GM23338 (cell line): ENCODE data around the gene SOX30. TPM values are rescaled to one million over a fixed set of nuclear protein-coding genes. Genes with fewer than 3 reads are reported as not detected.

Experiments used
- ATAC-seq: fragments of 200-7000 bp; cut with Tn5 transposase; 3 replicates; pipeline ENCODE4 v1.9.1; 2020
- DNase-seq: peaks from one replicate; pipeline ENCODE4 v3.0.0-alpha.2; 2015; ENCODE audit warnings: low spot score
- H2AFZ ChIP-seq: fragments of 200-600 bp; sonication (generic); 2 replicates; pipeline ENCODE4 v1.8.0; 2016; ENCODE audit warnings: antibody characterized with exemption, mild to moderate bottlenecking, moderate library complexity
- H3F3A ChIP-seq: fragments of 200-600 bp; sonication (generic); replicated peaks from 2 replicates; pipeline ENCODE4 v1.8.0; 2017; ENCODE audit warnings: antibody characterized with exemption, mixed run types, low read depth
- H3K27ac ChIP-seq: fragments of 200-600 bp; sonication (generic); 2 replicates; pipeline ENCODE4 v1.6.1; 2016; ENCODE audit warnings: low read depth
- H3K27me3 ChIP-seq: fragments of 200-600 bp; sonication (generic); 2 replicates; pipeline ENCODE4 v1.8.0; 2016; ENCODE audit warnings: mild to moderate bottlenecking, mixed run types, moderate library complexity; ENCODE audit not compliant: insufficient read depth
- H3K36me3 ChIP-seq: fragments of 200-600 bp; sonication (generic); 2 replicates; pipeline ENCODE4 v1.8.0; 2016; ENCODE audit warnings: mild to moderate bottlenecking; ENCODE audit not compliant: insufficient read depth
- H3K4me1 ChIP-seq: fragments of 200-600 bp; sonication (generic); 2 replicates; pipeline ENCODE4 v1.8.0; 2016; ENCODE audit warnings: mild to moderate bottlenecking, moderate library complexity; ENCODE audit not compliant: insufficient read depth
- H3K4me2 ChIP-seq: fragments of 200-600 bp; sonication (generic); 2 replicates; pipeline ENCODE4 v1.7.1; 2017; ENCODE audit warnings: mixed run types
- H3K4me3 ChIP-seq: fragments of 200-600 bp; sonication (generic); 2 replicates; pipeline ENCODE4 v1.6.1; 2016; ENCODE audit warnings: mixed run types
- H3K79me2 ChIP-seq: fragments of 200-600 bp; sonication (generic); replicated peaks from 2 replicates; pipeline ENCODE4 v1.8.0; 2017; ENCODE audit warnings: mild to moderate bottlenecking; ENCODE audit not compliant: insufficient read depth
- H3K9me2 ChIP-seq: fragments of 200-600 bp; sonication (generic); 2 replicates; pipeline ENCODE4 v1.8.0; 2017; ENCODE audit not compliant: insufficient read depth
- H4K20me1 ChIP-seq: fragments of 200-600 bp; sonication (generic); replicated peaks from 2 replicates; pipeline ENCODE4 v1.8.0; 2017; ENCODE audit warnings: mild to moderate bottlenecking; ENCODE audit not compliant: insufficient read depth
- H3K27ac Mint-ChIP-seq: 2 replicates; pipeline ENCODE4 v1.8.0; 2020; ENCODE audit warnings: inconsistent platforms, mild to moderate bottlenecking, moderate library complexity, mixed read lengths
- H3K27me3 Mint-ChIP-seq: 3 replicates; pipeline ENCODE4 v1.8.0; 2022; ENCODE audit warnings: low read depth, mild to moderate bottlenecking, moderate library complexity, mixed read lengths, inconsistent platforms; ENCODE audit not compliant: insufficient read depth, poor library complexity
- H3K36me3 Mint-ChIP-seq: 3 replicates; pipeline ENCODE4 v1.8.0; 2021; ENCODE audit warnings: low read depth, mild to moderate bottlenecking, inconsistent platforms, moderate library complexity, mixed read lengths
- H3K4me1 Mint-ChIP-seq: 3 replicates; pipeline ENCODE4 v1.8.0; 2020; ENCODE audit warnings: mild to moderate bottlenecking, inconsistent platforms, mixed read lengths
- H3K4me3 Mint-ChIP-seq: 3 replicates; pipeline ENCODE4 v1.8.0; 2021; ENCODE audit warnings: moderate library complexity, mild to moderate bottlenecking, inconsistent platforms, mixed read lengths
- H3K9me3 Mint-ChIP-seq: 3 replicates; pipeline ENCODE4 v1.8.0; 2020; ENCODE audit warnings: moderate library complexity, mild to moderate bottlenecking, inconsistent platforms, mixed read lengths
- CREB1 ChIP-seq: fragments of 250-450 bp; sonication (Bioruptor Pico); IDR thresholded peaks from 2 replicates; pipeline ENCODE4 v1.5.0; 2020; ENCODE audit warnings: low read depth, mild to moderate bottlenecking, moderate library complexity
- EZH2 ChIP-seq: fragments of 200-600 bp; sonication (generic); IDR thresholded peaks from one replicate; pipeline ENCODE4 v1.8.0; 2017; ENCODE audit warnings: antibody characterized with exemption, mild to moderate bottlenecking, low read depth; ENCODE audit not compliant: unreplicated experiment
- EZH2phosphoT487 ChIP-seq: fragments of 200-600 bp; sonication (generic); IDR thresholded peaks from one replicate; pipeline ENCODE4 v1.8.1; 2018; ENCODE audit warnings: antibody characterized with exemption; ENCODE audit not compliant: unreplicated experiment
- JUNB ChIP-seq: IDR thresholded peaks from one replicate; pipeline ENCODE4 v1.6.1; 2016; ENCODE audit warnings: antibody characterized with exemption; ENCODE audit not compliant: unreplicated experiment
- NANOG ChIP-seq: IDR thresholded peaks from 2 replicates; pipeline ENCODE4 v1.6.1; 2016; ENCODE audit warnings: antibody characterized with exemption, borderline replicate concordance
- POLR2AphosphoS5 ChIP-seq: IDR thresholded peaks from 2 replicates; pipeline ENCODE4 v1.6.1; 2016; ENCODE audit warnings: antibody characterized with exemption, low read depth
- STAT1 ChIP-seq: IDR thresholded peaks from one replicate; pipeline ENCODE4 v1.6.1; 2016; ENCODE audit warnings: antibody characterized with exemption; ENCODE audit not compliant: unreplicated experiment
- ZNF114 ChIP-seq: fragments of 250-450 bp; sonication (Bioruptor Pico); IDR thresholded peaks from 2 replicates; pipeline ENCODE4 v1.5.0; 2020; ENCODE audit warnings: mild to moderate bottlenecking, moderate library complexity
- ZNF331 ChIP-seq: fragments of 250-450 bp; sonication (Bioruptor Pico); IDR thresholded peaks from 2 replicates; pipeline ENCODE4 v1.5.0; 2020; ENCODE audit warnings: low read depth, mild to moderate bottlenecking, moderate library complexity
- polyA plus RNA-seq: library from polyadenylated mRNA; unstranded; fragments of >200 nt; fragmentation: Nextera tagmentation; extraction: Ambion mirVana; gene quantifications from 2 replicates; pipeline ENCODE4 v1.2.1, GENCODE V29; 2016
- total RNA-seq: library from RNA; depleted of rRNA; stranded (reverse); fragments of >200 nt; shearing (Covaris generic); gene quantifications from 2 replicates; pipeline ENCODE4 v1.2.3, GENCODE V29; 2014
- TF ChIP-seq, protein P1 (sequence below), 2 experiments: fragments of 200-600 bp in 1 of 2; sonication (generic) in 1 of 2; conservative IDR thresholded peaks; 2 replicates each; pipeline versions ENCODE4 v1.5.1 to v1.6.1; 2016 to 2017; ENCODE audit warnings: antibody characterized with exemption in 2 of 2, low read depth in 2 of 2, mild to moderate bottlenecking in 2 of 2, moderate library complexity in 1 of 2
- TF ChIP-seq, protein P2 (sequence below): IDR thresholded peaks from one replicate; pipeline ENCODE4 v1.6.1; 2018; ENCODE audit warnings: antibody characterized with exemption; ENCODE audit not compliant: unreplicated experiment
- TF ChIP-seq, protein P3 (sequence below): IDR thresholded peaks from 2 replicates; pipeline ENCODE4 v1.6.1; 2016; ENCODE audit warnings: antibody characterized with exemption
- TF ChIP-seq, protein P4 (sequence below): fragments of 250-450 bp; sonication (Bioruptor Pico); IDR thresholded peaks from 2 replicates; pipeline ENCODE4 v1.5.0; 2020; ENCODE audit warnings: mild to moderate bottlenecking, moderate library complexity

Gene SOX30
- total and polyA plus RNA-seq, 2 experiments from 2014 or later, result 0.47 to 1.3 TPM

DNA sequence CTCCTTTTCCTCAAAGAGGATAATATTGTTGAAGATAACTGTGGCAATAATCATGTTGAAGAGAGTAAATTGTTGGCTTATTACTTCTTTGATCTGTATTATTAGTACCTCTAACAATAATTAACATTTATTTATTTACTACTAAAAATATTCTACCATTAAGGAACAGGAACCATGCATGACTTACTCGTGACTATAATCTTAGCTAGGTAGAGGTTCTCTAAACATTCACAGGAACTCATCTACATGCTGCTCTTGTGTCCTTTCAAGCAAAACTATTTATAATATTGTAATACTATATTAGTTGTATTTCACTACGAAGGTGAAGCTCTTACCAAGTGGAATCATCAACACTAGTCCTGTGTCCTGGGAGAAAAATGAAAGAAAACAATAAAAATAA lies 3.1 kb downstream of the SOX30 start:
- Mint-ChIP-seq H3K4me3 (no peak overlapping the region), H3K4me1 (no peaks in the 10 kb centered on the region; the same call in 2 of the 3 replicates), H3K27me3 (peaks cover 15% of the 10 kb centered on the region), H3K9me3 (peaks cover 19% of the 10 kb centered on the region), H3K27ac (no peak overlapping the region), H3K36me3 (peaks cover 14% of the 10 kb centered on the region)
- H3K27ac ChIP-seq, result no peak overlapping the region
- ATAC-seq (no peak), DNase-seq (no peak)
- H3K4me3 ChIP-seq, result no peak overlapping the region
- TF ChIP-seq EZH2 (no peak), NANOG (no peak), STAT1 (no peak), POLR2AphosphoS5 (no peak), EZH2phosphoT487 (no peak), CREB1 (no peak), JUNB (no peak), ZNF114 (CRISPR knock-in tag) (no peak), ZNF331 (no peak)
- TF ChIP-seq, protein P1, sequence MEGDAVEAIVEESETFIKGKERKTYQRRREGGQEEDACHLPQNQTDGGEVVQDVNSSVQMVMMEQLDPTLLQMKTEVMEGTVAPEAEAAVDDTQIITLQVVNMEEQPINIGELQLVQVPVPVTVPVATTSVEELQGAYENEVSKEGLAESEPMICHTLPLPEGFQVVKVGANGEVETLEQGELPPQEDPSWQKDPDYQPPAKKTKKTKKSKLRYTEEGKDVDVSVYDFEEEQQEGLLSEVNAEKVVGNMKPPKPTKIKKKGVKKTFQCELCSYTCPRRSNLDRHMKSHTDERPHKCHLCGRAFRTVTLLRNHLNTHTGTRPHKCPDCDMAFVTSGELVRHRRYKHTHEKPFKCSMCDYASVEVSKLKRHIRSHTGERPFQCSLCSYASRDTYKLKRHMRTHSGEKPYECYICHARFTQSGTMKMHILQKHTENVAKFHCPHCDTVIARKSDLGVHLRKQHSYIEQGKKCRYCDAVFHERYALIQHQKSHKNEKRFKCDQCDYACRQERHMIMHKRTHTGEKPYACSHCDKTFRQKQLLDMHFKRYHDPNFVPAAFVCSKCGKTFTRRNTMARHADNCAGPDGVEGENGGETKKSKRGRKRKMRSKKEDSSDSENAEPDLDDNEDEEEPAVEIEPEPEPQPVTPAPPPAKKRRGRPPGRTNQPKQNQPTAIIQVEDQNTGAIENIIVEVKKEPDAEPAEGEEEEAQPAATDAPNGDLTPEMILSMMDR (conservative IDR thresholded peaks at IDR 0.05; ENCODE audit: low read depth in 2 of 2), result no peak
- TF ChIP-seq, protein P2, sequence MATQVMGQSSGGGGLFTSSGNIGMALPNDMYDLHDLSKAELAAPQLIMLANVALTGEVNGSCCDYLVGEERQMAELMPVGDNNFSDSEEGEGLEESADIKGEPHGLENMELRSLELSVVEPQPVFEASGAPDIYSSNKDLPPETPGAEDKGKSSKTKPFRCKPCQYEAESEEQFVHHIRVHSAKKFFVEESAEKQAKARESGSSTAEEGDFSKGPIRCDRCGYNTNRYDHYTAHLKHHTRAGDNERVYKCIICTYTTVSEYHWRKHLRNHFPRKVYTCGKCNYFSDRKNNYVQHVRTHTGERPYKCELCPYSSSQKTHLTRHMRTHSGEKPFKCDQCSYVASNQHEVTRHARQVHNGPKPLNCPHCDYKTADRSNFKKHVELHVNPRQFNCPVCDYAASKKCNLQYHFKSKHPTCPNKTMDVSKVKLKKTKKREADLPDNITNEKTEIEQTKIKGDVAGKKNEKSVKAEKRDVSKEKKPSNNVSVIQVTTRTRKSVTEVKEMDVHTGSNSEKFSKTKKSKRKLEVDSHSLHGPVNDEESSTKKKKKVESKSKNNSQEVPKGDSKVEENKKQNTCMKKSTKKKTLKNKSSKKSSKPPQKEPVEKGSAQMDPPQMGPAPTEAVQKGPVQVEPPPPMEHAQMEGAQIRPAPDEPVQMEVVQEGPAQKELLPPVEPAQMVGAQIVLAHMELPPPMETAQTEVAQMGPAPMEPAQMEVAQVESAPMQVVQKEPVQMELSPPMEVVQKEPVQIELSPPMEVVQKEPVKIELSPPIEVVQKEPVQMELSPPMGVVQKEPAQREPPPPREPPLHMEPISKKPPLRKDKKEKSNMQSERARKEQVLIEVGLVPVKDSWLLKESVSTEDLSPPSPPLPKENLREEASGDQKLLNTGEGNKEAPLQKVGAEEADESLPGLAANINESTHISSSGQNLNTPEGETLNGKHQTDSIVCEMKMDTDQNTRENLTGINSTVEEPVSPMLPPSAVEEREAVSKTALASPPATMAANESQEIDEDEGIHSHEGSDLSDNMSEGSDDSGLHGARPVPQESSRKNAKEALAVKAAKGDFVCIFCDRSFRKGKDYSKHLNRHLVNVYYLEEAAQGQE, result no peak
- TF ChIP-seq, protein P3, sequence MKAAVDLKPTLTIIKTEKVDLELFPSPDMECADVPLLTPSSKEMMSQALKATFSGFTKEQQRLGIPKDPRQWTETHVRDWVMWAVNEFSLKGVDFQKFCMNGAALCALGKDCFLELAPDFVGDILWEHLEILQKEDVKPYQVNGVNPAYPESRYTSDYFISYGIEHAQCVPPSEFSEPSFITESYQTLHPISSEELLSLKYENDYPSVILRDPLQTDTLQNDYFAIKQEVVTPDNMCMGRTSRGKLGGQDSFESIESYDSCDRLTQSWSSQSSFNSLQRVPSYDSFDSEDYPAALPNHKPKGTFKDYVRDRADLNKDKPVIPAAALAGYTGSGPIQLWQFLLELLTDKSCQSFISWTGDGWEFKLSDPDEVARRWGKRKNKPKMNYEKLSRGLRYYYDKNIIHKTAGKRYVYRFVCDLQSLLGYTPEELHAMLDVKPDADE, result no peak
- TF ChIP-seq, protein P4, sequence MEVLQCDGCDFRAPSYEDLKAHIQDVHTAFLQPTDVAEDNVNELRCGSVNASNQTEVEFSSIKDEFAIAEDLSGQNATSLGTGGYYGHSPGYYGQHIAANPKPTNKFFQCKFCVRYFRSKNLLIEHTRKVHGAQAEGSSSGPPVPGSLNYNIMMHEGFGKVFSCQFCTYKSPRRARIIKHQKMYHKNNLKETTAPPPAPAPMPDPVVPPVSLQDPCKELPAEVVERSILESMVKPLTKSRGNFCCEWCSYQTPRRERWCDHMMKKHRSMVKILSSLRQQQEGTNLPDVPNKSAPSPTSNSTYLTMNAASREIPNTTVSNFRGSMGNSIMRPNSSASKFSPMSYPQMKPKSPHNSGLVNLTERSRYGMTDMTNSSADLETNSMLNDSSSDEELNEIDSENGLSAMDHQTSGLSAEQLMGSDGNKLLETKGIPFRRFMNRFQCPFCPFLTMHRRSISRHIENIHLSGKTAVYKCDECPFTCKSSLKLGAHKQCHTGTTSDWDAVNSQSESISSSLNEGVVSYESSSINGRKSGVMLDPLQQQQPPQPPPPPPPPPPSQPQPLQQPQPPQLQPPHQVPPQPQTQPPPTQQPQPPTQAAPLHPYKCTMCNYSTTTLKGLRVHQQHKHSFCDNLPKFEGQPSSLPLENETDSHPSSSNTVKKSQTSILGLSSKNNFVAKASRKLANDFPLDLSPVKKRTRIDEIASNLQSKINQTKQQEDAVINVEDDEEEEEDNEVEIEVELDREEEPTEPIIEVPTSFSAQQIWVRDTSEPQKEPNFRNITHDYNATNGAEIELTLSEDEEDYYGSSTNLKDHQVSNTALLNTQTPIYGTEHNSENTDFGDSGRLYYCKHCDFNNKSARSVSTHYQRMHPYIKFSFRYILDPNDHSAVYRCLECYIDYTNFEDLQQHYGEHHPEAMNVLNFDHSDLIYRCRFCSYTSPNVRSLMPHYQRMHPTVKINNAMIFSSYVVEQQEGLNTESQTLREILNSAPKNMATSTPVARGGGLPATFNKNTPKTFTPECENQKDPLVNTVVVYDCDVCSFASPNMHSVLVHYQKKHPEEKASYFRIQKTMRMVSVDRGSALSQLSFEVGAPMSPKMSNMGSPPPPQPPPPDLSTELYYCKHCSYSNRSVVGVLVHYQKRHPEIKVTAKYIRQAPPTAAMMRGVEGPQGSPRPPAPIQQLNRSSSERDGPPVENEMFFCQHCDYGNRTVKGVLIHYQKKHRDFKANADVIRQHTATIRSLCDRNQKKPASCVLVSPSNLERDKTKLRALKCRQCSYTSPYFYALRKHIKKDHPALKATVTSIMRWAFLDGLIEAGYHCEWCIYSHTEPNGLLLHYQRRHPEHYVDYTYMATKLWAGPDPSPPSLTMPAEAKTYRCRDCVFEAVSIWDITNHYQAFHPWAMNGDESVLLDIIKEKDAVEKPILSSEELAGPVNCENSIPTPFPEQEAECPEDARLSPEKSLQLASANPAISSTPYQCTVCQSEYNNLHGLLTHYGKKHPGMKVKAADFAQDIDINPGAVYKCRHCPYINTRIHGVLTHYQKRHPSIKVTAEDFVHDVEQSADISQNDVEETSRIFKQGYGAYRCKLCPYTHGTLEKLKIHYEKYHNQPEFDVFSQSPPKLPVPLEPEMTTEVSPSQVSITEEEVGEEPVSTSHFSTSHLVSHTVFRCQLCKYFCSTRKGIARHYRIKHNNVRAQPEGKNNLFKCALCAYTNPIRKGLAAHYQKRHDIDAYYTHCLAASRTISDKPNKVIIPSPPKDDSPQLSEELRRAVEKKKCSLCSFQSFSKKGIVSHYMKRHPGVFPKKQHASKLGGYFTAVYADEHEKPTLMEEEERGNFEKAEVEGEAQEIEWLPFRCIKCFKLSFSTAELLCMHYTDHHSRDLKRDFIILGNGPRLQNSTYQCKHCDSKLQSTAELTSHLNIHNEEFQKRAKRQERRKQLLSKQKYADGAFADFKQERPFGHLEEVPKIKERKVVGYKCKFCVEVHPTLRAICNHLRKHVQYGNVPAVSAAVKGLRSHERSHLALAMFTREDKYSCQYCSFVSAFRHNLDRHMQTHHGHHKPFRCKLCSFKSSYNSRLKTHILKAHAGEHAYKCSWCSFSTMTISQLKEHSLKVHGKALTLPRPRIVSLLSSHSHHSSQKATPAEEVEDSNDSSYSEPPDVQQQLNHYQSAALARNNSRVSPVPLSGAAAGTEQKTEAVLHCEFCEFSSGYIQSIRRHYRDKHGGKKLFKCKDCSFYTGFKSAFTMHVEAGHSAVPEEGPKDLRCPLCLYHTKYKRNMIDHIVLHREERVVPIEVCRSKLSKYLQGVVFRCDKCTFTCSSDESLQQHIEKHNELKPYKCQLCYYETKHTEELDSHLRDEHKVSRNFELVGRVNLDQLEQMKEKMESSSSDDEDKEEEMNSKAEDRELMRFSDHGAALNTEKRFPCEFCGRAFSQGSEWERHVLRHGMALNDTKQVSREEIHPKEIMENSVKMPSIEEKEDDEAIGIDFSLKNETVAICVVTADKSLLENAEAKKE (CRISPR knock-in tag), result no peak
- H3K4me2 ChIP-seq, result no peak overlapping the region
- H4K20me1 ChIP-seq, result no peaks in the 10 kb centered on the region
- no peaks in the 10 kb centered on the region for H3K4me1 ChIP-seq
- peaks cover 26% of the 10 kb centered on the region for H3K27me3 ChIP-seq
- H3K9me2 ChIP-seq, result 0 out of 2 replicates have a peak, but pooled peaks cover 4% of the 10 kb centered on the region
- no peaks in the 10 kb centered on the region for H3K79me2 ChIP-seq
- H3F3A ChIP-seq, result 0 out of 2 replicates have a peak, but pooled peaks cover 6% of the 10 kb centered on the region
- no peaks in the 10 kb centered on the region; the same call in 1 of the 2 replicates for H3K36me3 ChIP-seq
- H2AFZ ChIP-seq, result no peak overlapping the region
